NCI-H1694 treated with DMSO at 0.1 percent for 48 hours (cell line): ENCODE measurements around the gene SEPSECS.
"Not testable (repeated sequence)": the region's sequence is repeated elsewhere in the genome, so short reads cannot be mapped to it uniquely, and the experiment has no call there.

Experiments
- DNase-seq: peaks from one replicate; lab custom pipeline; 2025; lab: John Stamatoyannopoulos, UW

Gene SEPSECS

DNA sequence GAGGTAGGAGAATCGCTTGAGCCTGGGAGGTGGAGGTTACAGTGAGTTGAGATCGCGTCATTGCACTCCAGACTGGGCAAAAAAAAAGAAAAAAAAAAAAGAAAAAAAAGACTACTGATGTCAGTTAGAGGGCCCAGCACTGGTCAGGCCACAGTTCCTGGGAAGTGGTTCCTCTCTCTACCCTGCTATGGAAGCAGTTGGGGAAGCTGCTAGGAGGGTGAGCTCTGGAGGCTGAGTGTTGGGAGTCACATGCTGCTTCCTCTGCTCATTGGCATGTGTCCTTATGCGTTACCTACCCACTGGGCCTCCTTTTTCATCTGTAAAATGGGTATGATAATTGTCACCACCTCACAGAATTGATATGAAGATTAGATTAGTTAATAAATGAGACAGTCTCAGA, 50.7 kb downstream of the SEPSECS start:
- no peak for DNase-seq

DNA sequence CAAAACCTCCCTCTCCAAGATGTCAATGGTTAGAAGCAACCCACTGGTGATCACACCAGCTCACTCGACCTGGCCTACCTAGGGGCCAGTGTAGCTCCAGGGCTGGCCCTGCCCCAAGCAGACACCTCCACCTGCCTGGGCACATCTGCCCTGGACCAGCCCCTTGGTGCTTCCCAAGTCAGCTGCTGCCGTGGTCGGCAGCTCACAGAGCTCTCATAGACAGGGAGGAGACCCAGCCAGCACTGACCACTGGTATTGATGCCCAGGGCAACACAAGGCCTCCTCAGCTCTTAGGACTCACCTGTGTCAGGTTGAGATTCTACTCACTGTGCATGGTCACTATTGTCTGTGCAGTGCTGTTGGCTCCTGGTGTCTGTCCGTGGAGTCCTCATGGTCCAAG, 51.7 kb downstream of the SEPSECS start:
- no peak for DNase-seq

DNA sequence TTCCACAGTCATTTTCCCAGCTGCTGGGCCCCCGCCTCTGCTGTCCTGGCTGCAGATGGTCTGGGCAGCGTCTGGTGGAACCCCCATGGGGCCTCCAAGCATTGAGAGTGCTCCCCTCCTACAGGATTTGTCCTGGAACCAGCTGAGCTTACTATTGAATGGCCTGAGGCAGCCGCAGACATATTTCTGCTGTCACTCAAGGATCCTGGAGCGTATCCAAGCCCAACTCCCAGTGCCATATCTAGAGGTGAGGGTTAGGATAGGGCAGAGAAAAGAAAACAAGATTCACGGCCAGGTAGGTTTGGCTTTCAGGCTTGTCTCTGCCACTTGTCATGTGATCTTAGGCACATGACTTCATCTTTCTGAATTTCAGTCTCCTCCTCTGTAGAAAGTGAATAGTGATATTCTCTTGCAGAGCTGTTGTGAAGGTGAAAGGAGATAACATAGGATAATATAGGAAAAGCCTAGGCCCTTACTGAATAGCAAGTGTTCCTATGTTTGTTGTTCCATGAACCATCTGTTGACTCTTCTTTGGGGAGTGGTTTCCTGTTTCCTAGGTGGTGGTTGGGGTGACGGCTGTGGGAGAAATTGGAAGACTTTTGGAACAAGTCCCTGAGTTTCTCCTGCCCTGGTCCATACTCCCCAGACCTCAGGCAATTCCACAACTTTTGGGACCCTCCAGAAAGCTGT, 52.3 kb downstream of the SEPSECS start:
- no peak for DNase-seq

DNA sequence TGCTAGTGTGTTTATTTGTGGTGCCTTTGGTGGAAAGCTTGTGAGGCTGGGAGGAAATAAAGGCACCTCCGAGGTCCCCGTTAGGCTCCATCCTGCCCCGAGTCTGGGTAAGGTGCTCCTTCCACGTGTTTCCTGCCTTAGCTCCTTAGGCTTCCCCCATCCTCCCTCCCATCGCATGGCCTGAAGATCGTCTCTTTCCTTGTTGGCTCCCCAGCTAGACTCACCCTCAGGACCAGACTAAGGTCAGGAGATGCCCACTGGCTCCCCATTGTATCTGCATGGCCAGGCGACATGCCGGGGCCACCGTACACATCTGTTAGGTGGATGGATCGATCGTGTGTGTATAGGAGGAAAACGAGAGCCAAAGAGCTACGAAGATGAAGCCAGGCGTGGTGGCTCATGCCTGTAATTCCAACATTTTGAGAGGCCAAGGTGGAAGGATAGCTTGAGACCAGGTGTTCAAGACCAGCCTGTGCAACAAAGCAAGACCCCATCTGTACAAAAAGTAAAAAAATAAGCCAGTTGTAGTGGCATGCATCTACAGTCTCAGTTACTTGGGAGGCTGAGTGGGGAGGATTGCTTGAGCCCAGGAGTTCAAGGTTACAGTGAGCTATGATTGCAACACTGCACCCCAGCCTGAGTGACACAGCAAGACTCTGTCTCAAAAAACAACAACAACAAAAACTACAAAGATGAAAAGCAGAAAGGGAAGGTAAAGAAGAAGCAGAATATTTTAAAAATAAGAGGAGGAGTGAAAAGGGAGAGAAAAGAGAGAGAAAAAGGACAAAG, 53.7 kb downstream of the SEPSECS start:
- no peak for DNase-seq

DNA sequence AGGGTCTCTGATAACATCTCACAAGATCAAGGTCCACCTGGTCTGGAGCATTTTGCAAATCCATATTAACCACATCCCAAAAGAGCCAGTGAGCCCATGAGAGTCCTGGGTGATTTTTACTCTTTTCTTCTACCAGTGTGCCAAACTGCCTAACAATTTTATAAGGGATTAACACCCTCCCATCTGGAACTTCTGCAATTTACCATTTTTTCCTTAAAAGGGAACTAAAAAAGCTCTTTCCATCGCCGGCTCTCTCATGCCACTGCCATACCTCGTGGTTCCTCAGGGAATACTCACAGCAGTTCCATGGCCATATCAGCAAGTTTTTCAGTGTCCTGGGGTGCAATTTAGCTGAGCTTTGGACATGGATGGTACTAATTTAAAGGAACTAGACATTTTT, 55.7 kb downstream of the SEPSECS start:
- no peak for DNase-seq

DNA sequence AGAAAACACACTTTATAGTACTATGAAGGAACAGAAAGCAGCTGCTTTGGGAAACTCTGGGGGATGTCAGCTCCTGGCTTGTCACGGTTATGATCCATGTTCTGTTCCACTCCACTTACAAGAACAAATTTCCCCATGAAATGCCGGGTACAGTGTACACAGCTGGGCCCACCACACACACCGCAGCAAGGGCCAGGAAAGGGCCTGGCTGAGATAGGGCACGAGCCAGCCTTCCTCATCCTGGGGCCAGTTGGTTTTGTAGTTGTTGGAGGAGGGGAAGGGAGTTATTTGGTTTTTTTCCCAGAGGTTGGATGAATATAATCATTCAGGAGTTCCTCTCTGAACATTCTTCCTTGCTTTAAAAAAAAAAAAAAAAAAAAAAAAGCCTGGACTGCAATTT, 56.8 kb downstream of the SEPSECS start:
- no peak for DNase-seq

DNA sequence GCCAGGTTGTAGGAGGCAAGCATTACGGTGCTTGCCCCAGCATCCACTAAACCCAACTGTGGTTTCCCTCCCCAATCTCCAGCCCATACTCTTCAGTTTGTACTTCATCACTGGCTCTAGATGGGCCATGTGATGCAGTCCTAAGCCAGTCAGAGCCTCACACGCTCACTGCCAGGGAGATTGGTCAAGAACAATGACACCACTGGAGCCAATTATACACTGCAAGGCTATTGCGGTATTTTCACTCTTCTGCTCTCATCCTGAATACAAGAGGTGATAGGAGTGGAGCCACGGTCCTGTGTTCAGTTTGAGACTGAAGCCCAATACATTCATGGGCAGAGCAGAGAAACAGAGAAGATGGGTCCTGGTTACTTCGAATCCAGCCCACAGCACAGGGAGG, 58.4 kb downstream of the SEPSECS start:
- DNase-seq, result no peak

DNA sequence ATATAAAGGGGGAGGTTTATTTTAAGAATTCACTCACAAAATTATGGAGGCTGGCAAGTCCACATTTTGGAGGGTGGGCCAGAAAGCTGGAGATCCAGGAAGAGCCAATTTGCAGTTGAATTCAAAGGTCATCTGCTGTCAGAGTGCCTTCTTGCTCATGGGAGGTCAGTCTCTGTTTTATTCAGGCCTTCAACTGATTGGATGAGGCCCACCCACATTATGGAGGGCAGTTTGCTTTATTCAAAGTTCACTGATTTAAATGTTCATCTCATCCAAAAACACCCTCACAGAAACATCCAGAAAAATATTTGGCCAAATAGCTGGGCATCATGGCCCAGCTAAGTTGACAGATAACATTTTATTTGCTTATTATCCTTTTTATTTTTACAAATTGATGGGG, 59.5 kb downstream of the SEPSECS start:
- DNase-seq, result no peak

DNA sequence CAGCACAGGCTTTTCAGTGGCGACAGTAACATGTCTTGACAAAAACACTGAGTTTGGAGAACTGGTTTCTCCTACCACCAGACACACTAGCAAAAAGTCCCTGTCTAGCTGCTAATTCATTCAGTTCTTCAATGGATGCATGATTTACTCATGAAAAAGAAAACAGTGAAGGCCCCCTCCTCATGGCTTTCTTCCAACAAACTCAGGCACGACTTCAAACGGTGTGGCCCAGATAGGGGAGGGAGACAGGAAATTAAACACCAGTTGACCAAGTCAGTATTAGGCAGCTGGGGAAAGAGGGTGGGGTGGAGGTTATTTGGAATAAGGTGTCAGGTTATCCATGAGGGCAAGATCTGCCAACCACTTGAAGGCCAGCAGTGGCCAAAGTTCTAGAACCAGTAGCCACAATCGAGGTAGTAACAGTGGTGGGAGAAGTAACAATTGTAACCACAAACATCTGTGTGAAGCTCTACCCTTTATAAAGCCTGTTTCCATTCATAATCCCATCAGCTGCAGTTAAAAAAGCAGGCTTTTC, 60.2 kb downstream of the SEPSECS start:
- DNase-seq, result no peak

DNA sequence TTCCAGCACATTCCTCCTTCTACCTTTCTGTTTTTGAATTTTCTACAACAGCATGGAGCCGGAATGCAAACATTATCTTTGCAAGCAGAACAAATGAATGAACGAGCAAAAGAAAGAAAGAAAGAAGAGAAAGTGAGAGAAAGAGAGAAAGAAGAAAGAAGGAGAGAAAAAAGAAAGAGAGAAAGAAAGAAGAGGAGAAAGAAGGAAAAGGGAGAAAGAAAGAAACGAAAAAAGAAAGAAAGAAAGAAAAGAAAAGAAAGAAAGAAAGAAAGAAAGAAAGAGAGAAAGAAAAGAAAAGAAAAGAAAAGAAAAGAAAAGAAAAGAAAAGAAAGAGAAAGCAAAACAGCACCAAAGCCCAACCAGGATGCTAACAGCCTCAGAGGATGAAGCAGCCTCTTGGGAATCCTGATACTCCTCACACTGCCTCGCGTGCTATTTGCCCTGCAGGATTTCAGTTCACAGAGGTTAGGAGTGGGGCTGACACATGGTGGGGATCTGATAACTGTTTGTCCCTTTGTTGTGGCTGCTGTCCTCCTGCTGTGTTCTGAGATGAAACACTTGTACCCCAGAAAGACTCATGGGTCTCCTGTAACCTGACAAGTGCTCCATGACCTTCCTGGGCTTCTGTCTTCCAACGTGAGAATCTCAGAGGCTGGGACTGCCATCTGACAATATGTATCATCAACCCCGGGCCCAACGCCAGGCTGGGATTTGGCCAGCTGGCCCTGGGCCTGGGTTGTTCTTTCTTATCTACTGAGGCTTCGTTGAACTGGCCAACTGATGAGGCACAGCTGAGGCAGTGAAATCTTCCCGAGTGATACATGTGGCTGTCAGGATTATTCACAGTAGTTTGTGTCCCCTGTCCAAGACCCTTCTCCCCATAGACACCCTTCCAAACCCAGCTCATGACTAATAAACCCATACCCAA, 61.0 kb downstream of the SEPSECS start:
- peak; percentile 47 for DNase-seq

DNA sequence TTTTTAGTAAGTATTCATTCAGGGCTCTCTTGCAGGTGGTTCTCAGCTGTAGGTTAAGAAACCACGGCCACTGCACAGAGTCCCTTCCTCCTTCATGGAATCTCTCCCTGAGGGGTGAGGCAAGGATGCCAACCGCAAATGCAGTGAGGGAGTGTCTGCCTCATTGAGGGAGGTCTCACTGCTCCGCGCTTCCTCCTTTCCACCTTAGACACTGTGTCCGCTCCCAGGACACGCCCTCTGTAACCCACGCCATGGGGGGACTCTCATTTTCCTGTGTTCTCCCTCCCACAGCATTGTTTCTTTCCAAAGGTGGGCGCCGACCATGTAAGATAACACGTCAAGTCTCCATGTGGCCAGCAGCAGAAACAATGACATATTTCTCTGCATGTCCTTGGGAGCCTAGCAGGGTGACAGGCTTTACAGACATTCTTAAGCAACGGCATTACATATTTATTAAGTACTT, 63.2 kb downstream of the SEPSECS start:
- no peak for DNase-seq

DNA sequence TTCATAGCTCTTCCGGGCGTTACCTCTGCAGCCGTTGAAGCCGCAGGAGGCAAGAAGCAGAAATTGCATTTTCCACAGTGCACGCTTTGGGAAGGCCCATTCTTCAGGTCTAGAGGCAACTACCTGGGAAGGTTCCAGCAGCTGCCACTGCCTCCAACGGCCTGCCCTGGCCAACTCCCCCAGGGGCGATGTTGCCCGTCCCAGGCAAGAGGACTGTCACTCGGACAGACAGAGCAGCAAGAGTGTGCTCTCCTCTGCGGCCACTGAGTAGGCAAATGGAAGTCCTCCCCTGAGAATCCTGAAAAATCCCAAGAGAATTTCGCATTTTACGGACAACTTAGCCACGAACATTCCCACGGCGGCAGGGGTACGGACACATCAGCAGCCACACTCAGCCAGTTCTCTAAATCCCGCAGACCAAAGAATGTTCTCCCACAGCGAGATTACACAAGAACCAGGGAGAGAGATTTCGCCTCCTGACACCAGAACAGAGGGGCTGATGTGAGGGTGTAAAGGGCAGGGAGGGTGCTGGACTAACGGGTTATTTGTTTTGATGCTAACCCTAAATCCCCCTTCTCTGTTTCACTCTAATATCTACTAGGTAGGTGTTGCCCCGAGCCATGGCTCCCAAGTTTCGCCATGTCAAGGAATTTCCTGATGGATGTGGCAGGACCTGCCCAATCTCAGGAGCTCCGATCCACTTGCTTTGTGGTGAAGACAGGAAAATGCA, 63.8 kb downstream of the SEPSECS start:
- DNase-seq, result no peak

DNA sequence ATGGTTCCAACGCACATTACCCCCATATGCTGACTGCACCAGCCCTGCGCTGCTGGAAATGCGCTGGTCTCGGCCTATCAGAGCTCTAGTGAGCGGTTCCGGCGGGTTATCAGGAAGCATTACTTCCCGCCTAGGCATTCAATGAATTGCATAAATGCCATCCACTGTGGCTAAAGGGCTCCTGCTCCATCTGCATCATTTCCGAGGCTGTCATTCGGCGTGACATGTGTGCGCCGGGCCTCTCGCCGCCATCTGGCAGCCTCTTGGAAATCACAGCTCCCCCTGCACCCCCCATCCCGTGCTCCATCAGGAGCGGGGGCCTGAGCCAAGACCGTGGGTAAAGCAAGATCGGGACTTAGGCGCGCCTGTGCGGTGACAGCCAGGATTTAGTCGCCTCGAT, 64.4 kb downstream of the SEPSECS start:
- peak; percentile 77 for DNase-seq

DNA sequence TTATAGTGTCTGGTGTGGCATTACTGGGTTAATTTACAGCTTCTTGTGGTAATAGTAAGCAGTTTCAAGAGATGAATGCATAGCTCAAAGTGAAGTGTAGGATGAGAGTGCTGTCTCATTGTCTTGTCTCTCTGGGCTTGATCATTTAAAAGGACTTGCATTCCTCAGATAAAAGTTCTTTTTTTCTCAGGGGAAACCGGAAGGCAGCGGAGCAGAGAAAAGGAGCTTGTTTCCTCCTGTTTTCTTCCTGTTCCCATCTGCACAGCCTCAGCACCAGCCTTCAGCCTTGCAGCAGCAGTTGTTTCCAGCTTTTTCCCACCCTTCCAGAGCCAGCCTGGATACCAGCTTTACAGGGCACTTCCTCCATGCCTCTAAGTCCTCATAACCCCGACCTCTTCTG, 68.1 kb downstream of the SEPSECS start:
- DNase-seq, result no peak

DNA sequence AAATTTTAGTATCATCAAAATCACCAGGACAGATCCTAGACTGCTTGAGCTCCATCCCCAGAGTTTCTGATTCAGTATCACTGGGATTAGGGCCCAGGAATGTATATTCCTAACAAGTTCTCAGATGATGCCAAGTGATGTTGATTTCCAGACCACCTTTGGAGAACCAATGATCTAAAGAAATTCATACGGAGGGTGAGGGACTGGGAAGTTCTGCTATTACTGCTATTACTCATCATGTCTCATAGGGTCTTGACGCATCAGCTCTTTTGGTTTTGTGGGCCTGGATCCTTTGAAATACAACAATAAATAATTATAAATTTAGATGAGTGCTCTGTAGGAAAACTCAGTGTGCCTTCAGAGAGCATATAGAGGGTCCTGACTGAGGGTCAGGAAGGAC, 69.7 kb downstream of the SEPSECS start:
- no peak for DNase-seq

DNA sequence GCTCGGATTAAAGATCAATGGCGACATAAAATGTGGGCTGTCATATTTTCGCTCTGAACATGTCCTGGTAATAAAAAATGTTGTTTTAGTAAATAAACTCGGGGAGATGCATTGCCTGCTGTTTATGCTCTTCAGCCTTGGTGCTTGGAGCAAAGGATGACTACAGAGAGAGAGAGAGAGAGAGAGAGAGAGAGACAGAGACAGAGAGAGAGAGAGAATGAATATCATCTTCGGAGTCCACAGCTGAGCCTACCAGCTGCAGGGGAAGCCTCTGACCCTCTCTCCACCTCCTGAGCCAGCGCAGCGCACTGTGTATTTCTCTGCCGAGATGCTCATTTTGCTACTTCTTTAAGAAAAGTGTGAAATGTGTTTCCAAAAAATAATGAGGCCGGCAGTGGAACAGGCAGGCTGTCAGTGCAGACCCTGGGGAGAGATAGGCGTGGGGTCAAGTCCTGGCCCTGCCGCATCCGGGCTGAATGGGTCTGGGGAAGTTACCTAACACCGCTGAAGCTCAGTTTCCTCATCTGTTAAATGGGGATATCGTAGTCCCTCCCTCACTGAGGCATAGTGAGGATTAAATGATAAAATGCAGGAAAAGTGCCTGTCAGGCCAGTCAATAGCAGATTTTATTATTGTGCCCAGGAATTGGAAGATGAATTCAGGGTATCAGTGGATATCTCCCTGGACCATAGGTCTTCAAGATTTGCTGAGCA, 71.0 kb downstream of the SEPSECS start:
- no peak for DNase-seq

DNA sequence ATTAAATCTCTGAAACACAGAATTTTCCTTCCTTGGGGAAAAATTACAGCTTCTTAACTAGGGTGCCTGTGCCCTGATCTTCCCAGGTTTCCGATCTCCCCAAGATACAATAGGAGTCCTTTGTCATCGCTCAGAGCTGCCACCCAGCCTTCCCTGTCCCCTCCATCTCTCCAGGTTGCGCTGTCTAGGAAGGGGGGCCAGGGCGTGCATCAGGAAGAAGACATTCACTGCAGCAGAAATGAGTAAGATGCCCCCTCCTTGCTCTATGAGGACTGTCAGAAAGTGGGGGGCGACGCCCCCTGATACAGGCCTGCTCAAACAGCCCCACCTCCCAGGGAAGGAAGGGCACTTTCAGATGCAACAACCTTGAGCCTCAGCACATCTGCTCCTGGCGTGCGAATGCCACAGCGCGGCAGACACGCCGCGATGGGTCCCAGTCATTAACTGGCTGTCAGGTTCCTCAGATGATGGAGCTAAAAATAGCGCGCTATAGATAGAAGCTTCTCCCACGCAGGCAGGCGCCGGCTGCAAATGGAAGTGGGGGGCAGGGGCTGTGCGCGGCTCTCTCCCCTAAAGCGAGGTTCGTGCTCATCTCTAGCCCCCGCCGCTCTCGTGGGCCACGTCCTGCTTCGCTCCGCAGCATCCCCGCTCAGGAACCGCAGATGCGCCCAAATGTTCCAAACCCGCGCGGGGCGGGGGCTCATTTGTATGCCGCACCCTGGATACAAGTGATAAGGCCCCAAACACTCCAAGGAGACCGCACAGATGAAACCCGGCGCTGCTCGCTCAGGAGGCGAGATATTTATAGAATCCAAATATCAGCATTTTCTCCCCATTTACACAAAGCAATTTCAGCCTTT, 71.9 kb downstream of the SEPSECS start:
- DNase-seq, result no peak

DNA sequence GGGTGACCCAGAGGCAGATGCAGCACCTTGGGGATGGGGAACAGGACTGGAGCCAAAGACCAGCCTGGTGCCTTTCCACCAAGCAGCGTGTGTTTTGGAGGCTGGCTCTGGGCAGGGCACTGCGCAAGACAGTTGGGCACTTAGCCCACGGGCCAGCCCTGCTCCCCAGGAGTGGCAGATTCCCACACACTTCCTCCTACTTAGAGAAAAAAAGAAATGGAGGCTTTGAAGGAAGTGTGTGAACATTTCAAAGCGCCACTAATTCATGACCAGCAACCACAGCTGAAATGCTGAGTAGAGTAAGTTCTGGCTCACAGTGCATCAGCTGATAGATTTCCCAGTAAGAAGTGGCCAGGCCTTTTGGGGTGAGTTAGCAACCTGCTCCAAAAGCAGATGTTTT, 74.6 kb downstream of the SEPSECS start:
- no peak for DNase-seq

DNA sequence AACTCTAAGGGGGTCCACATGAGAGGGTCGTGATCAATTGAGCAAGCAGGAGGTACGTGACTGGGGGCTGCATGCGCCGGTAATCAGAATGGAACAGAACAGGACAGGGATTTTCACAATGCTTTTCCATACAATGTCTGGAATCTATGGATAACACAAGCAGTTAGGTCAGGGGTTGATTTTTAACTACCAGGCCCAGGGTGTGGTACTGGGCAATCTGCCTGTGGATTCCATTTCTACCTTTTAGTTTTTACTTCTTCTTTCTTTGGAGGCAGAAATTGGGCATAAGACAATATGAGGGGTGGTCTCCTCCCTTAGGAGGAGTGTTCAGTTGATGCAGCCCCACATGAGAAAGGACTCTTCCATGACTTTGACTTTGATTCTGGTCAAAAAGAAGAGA, 76.8 kb downstream of the SEPSECS start:
- DNase-seq, result not testable (repeated sequence)
